ENCODE data around the gene RIPK1.

The RIPK1 gene

GRCh38 chr6:3138341-3138740 lies 70.0 kb downstream of the RIPK1 start:
- no peak for TF ChIP-seq CTCF (conservative IDR thresholded peaks at IDR 0.05; ENCODE audit: low read depth, low read length)
- DNase-seq (ENCODE audit: low read depth), result peak; percentile 67
- H3K4me3 ChIP-seq (ENCODE audit: low read depth, low read length), result no peak overlapping the region

GRCh38 chr6:3139090-3139903 lies 71.0 kb downstream of the RIPK1 start:
- H3K4me3 ChIP-seq (ENCODE audit: low read depth, low read length), result no peak overlapping the region
- DNase-seq (ENCODE audit: low read depth), result peak; percentile 92
- TF ChIP-seq CTCF (conservative IDR thresholded peaks at IDR 0.05; ENCODE audit: low read depth, low read length), result no peak

GRCh38 chr6:3140201-3140600 lies 71.9 kb downstream of the RIPK1 start:
- H3K4me3 ChIP-seq (ENCODE audit: low read depth, low read length), result no peak overlapping the region
- no peak for TF ChIP-seq CTCF (conservative IDR thresholded peaks at IDR 0.05; ENCODE audit: low read depth, low read length)
- no peak for DNase-seq (ENCODE audit: low read depth)

GRCh38 chr6:3142536-3142935 lies 74.2 kb downstream of the RIPK1 start:
- no peak for TF ChIP-seq CTCF (conservative IDR thresholded peaks at IDR 0.05; ENCODE audit: low read depth, low read length)
- no peak for DNase-seq (ENCODE audit: low read depth)
- H3K4me3 ChIP-seq (ENCODE audit: low read depth, low read length), result no peak overlapping the region

GRCh38 chr6:3143158-3143557 lies 74.9 kb downstream of the RIPK1 start:
- TF ChIP-seq CTCF (conservative IDR thresholded peaks at IDR 0.05; ENCODE audit: low read depth, low read length), result no peak
- no peak for DNase-seq (ENCODE audit: low read depth)
- no peak overlapping the region for H3K4me3 ChIP-seq (ENCODE audit: low read depth, low read length)

- no peak for TF ChIP-seq CTCF (conservative IDR thresholded peaks at IDR 0.05; ENCODE audit: low read depth, low read length)
- DNase-seq (ENCODE audit: low read depth), result no peak
- no peak overlapping the region for H3K4me3 ChIP-seq (ENCODE audit: low read depth, low read length)
Measured at GRCh38 chr6:3144571-3144970, 76.3 kb downstream of the RIPK1 start.
